Measurements from ENCODE around the gene NLK.

DNA sequence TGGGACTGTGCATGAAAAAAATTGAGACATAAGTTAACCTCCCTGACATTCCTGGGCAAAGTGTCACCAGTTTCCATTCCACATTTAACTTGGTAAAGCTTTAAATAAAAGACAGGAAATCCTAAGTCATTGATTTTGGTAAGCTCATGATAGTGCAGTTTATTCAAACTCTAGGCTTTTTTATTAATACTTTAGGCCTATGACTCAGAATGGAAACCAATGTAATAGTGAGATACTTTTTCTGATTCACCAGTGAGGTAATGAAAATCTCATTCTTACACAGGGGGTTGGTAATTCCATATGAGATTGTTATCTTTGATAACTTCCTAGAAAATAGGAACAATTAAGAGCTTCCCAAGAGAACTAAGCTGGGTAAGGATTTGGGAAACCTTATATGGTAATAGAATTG, 91.1 kb downstream of the NLK start:
- TF ChIP-seq, protein P1, sequence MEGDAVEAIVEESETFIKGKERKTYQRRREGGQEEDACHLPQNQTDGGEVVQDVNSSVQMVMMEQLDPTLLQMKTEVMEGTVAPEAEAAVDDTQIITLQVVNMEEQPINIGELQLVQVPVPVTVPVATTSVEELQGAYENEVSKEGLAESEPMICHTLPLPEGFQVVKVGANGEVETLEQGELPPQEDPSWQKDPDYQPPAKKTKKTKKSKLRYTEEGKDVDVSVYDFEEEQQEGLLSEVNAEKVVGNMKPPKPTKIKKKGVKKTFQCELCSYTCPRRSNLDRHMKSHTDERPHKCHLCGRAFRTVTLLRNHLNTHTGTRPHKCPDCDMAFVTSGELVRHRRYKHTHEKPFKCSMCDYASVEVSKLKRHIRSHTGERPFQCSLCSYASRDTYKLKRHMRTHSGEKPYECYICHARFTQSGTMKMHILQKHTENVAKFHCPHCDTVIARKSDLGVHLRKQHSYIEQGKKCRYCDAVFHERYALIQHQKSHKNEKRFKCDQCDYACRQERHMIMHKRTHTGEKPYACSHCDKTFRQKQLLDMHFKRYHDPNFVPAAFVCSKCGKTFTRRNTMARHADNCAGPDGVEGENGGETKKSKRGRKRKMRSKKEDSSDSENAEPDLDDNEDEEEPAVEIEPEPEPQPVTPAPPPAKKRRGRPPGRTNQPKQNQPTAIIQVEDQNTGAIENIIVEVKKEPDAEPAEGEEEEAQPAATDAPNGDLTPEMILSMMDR (IDR thresholded peaks at IDR 0.05): no peak
- no peak for TF ChIP-seq POLR2A (IDR thresholded peaks at IDR 0.05)
